Ureter (tissue), 1 donor: Measurements from ENCODE around the gene NINL. TPM values are rescaled to one million over a fixed set of nuclear protein-coding genes. Genes with fewer than 3 reads are reported as not detected.
"Not testable (repeated sequence)": the region's sequence is repeated elsewhere in the genome, so short reads cannot be mapped to it uniquely, and the experiment has no call there.

Source experiments
- DNase-seq: peaks from one replicate; pipeline ENCODE4 v3.0.0-alpha.2; 2020; ENCODE audit warnings: low spot score
- total RNA-seq: library from RNA; stranded (reverse); gene quantifications from one replicate; pipeline ENCODE4 v1.2.4, GENCODE V29; 2023
- donor health status: DM: yes; HTN: yes; CAD: no.

NINL gene
- total RNA-seq, 1 donor from 2014 or later, result 11.3 TPM

DNA sequence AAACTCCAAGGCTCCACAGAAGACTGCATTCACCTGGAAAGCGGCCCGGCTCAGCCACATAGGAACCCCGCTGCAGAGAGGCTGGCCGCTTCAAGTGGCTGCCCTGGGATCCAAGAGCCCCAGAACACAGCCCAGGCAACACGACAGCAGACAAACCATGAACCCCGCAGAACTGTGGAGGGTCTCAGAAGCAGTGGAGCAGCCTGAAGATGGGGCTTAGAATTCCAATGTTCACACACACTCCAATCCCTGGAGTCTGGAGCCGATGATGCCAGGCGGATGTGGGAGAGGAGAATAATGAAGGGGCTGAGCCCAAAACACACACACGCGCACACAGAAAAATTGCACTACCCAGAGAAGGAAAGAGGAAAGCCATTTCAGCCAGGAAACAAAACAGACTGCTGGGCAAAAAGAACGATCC is 52.4 kb downstream of the NINL start:
- no peak for DNase-seq

DNA sequence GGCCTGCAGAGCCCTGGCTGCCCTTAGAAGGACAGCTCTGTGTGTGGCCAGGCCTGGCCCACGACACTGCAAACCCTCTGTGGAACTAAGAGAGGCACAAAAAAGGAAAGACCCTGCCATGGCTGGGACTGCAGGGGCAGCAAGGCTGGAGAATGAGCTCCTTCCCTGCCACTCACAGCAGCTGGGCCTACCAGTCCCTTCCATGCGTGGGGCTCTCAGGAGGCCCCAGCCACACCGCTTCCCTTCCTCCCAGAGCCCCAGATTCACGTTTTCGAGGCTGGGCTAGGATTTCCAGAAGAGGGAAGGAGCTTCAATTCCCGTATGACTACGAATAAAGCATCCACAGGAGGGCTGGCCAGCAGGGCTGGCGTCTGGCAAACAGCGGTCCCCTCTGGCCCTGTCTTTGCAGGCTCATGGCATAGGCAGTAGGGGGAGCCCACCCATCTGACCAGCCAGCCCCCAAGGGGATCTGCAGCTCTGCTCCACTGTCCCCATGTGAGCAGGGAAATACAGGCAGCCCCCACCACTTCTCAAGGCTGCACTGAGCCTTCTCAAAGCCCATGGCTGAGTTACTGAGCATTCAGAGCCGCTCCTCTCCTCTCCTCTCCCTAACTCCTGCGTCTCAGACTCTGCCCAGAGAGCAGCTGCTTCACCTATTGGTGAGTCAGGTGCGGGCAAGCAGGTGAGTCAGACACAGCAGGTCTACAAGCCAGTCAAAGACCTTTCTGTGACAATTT is 53.1 kb downstream of the NINL start:
- no peak for DNase-seq

DNA sequence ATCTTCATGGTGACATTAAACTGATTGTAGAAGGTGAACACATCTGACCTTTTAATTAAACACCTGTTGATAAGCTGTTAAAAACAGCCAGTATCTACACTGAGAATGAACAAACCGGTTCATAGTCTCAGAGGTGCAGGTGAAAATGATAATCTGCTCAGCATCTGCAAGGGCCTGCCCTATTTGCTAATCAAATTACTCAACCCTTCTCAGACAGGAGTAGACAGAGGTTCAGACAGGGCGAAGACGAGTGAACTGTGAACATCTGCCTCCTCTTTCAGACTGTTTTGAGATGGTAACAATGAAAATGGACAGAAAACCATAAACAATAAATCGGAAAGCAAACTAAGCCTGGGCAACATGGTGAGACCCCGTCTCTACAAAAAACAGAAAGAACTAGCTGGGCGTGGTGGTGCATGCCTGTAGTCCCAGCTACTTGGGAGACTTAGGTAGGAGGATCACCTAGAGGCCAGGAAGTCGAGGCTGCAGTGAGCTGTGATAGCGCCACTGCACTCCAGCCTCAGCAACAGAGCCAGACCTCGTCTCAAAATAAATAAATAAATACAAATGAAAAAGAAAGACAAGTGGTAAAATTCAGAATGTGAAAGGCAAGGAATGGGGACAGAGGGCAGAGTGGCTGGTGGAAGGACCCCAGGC is 55.9 kb downstream of the NINL start:
- no peak for DNase-seq

- DNase-seq, result no peak
Measured at GRCh38 chr20:25527949-25528348, 57.4 kb downstream of the NINL start.

DNA sequence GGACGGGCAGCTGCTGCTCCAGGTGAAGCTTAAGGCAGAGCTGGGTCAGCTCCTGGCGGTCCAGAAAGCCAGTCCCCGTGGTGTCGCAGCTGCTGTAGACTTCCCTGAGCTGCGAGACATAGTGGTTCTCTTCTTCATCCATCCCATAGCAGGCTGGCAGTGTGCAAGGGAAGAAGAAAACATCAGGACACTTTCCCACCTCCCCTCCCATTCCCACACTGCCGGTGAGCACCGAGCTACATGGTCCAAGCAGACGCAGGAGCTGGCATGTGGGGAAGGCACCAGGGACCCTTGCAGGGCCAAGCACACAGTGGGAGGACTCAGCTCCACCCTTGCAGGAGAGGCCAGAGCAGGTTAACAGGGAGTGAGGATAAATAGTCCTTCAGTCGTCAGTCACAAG is 58.9 kb downstream of the NINL start:
- no peak for DNase-seq

- DNase-seq, result no peak
Measured at GRCh38 chr20:25525867-25526266, 59.5 kb downstream of the NINL start.

GRCh38 chr20:25525295-25525694 is 60.0 kb downstream of the NINL start:
- DNase-seq, result no peak

DNA sequence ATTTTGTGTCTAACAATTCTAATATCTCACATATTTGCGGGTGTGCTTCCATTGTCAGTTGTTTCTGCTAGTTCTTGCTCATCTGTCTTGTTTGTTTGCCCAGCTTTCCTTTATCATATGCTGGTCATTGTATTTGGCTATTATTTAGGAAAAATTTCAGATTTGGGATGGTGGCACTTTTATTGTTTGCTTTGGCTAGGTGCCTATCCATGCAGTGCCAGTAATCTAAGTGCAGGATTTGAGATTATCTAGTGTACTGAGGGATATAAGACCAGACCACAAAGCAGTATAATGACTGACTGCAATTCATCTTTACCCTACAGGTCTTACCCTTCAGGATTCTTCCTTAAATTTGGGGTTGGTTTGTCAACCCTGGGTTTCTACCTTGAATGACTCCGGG is 63.9 kb downstream of the NINL start:
- DNase-seq, result no peak

- no peak for DNase-seq
Measured at GRCh38 chr20:25517124-25517523, 68.2 kb downstream of the NINL start.

DNA sequence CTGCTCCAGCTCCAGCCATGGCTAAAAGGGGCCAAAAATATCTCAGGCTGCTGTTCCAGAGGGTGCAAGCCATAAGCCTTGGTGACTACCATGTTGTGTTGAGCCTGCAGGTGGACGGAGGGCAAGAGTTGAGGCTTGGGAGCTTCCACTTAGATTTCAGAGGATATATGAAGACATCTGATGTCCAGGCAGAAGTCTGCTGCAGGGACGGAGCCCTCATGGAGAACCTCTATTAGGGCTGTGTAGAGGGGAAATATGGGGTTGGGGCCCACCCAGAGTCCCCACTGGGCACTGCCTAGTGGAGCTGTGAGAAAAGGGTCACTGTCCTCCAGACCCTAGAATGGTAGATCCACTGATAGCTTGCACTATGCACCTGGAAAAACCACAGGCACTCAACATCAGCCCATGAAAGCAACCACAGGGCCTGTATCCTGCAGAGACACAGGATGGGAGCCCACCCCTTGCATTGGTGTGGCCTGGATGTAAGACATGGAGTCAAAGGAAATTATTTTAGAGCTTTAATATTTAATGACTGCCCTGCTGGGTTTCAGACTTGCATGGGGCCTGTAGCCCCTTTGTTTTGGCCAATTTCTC is 70.5 kb downstream of the NINL start:
- no peak for DNase-seq

GRCh38 chr20:25514195-25514594 is 71.1 kb downstream of the NINL start:
- DNase-seq, result no peak

- DNase-seq, result no peak
Measured at GRCh38 chr20:25512709-25513108, 72.6 kb downstream of the NINL start.

GRCh38 chr20:25511183-25511582 is 74.1 kb downstream of the NINL start:
- no peak for DNase-seq

GRCh38 chr20:25510721-25511120 is 74.6 kb downstream of the NINL start:
- DNase-seq, result no peak

- no peak for DNase-seq
Measured at GRCh38 chr20:25510202-25510601, 75.1 kb downstream of the NINL start.

DNA sequence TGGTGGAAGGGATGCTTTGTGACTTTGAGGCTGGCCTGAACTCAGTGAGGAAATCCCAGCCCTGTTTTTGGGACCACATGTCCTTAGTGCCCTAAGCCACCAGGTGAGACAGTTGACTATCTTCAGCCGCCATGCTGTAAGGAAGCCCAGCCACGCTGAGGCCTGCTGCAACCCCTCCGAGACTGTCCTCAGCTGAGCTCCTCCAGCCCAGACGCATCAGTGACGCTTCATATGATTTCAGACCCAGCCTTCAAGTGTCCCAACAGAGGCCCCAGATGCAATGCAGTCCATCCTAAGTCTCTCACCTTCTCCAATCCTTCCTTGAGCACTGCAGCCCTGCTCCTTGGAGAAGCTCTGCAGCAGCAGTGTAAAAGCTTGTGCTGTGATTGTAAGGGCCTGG is 76.2 kb downstream of the NINL start:
- DNase-seq, result no peak

DNA sequence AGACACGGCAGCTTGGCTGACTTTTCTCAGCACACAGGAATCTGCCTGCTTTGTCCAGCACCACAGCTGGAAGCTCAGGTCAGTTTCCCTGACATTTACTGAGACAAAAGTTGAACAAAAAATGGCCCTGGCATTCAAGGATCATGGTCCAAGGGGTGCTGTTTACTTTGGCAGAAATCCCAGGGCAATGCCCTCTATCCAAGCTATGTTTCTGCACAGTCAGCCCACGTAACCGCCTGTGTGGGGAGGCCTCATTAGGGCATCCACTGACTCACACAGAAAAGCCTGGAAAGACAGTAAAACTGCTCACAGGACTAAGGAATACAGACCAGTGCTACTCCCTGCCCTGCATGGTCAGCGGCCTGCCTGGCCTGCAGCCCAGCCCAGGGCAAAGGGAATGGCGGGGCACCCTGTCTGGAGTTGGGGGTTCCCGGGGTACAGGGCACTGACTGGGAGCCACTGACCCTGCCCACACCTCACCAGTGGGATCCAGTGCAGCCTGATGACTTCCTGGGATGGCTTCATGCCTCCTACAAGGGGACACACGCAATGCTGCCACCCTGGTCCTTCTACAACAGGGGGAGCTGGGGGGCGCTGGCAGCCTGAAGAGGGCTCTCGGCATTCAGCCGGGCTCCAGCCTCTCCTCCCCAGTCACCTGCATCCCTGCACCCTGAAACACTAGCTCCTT is 77.1 kb downstream of the NINL start:
- no peak for DNase-seq

DNA sequence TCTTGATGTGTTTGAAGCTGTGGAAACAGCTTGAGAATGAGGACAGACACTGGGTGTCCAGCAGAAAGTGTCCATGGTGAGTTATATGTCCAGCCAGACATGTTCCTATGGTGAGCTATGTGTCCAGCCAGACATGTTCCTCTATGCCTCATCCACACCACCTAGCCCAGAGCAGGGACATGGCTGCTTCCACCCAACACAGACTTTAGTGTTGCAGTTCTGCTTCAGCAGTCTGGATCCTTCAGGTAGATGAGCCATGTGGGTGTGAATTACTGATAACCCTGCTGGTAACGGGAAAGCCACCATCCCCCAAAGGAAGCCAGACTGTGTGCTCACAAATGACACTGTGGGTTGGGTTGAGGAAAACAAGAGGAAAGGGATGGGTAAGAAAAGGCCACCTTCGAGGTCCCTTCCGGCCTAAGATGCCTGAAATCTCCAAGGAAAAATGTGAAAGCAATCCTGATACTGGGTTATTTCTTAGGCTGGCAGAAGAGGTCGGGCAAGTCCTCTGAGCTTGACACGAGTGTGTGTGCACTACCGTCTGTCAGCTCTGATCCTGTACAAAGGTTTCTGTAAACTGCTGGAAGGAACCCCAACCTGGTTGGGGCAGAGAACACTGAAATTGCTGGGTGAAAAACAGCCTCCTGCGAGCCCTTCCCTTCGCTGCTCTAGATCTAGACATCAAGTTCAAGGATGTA is 77.8 kb downstream of the NINL start:
- DNase-seq, result no peak

DNA sequence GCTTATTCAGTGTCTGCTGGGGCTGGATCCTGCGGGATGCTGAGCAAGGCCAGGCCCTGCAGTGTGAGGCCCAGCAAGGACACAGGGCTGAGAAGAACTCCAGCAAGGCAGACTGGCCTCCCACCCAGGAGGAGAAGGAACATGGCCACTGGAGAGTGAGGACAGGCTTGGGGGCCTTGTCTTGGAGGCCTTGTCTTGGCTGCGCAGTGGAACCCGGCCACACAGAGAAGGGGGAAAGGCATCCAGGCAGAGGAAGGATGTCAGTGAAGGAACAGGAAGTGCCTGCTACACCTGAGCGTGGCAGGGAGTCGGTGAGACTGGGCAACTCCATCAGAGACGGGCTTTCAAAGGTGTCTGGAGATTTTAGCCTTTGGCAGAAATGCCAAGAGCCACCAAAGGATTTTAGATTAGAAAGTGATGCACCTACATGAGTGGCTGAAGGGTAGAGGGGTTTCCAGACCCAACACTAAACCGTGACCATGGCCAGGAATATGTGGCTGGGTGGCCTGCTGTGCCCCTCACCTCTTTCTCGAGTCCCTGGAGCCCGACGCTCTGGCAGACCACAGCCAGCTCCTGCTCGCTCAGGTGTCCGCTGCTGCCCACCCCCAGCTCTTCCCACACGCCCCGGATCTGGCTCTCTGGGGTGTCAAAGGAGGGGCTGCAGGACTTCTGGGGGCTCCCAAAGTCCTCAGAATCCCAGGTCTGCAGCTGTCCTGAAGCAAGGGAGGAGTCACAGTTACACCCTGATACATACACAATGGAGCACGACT is 80.8 kb downstream of the NINL start:
- DNase-seq, result no peak

GRCh38 chr20:25503936-25504335 is 81.4 kb downstream of the NINL start:
- no peak for DNase-seq

DNA sequence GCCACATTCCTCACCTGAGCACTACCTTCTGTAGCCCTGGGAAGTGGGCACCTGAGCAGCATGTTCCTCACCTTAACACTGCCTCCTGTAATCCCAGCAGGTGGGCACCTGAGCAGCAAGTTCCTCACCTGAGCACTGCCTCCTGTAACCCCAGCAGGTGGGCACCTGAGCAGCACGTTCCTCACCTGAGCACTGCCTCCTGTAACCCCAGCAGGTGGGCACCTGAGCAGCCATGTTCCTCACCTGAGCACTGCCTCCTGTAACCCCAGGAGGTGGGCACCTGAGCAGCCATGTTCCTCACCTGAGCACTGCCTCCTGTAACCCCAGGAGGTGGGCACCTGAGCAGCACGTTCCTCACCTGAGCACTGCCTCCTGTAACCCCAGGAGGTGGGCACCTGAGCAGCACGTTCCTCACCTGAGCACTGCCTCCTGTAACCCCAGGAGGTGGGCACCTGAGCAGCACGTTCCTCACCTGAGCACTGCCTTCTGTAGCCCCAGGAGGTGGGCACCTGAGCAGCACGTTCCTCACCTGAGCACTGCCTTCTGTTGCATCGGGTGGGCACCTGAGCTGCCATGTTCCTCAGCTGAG is 82.2 kb downstream of the NINL start:
- not testable (repeated sequence) for DNase-seq
